K562 treated with DMSO at 1 percent for 48 hours (cell line): ENCODE measurements around the gene TULP1. TPM values are rescaled to one million over a fixed set of nuclear protein-coding genes. Genes with fewer than 3 reads are reported as not detected.

Source experiments
- total RNA-seq: library from RNA; unstranded; fragments of 300-600 nt; gene quantifications from 2 replicates; pipeline ENCODE4 v1.2.3, GENCODE V29; 2022; ENCODE audit warnings: low replicate concordance; ENCODE audit errors: extremely low read depth

Gene TULP1
- total RNA-seq: not detected in 2 replicates

DNA sequence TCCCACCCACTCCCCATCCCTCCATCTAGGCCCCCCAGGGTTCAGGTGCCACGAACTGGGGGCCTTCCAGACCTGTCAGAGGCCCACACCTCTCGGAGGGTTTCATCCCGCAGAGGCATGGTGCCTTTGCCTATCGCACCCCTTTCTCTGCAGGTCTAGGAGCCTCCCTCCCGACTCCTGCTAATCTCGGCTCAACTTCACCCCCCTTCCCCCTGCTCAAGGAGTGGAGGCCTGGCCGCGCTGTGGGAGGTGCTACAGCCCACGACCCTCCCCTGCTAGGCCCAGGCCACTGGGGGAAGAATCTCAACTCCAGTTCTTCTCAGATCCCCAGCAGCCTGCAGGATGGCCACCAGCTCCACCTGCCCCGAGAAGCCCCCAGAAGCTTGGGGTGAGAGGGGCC, at the start of gene TULP1:
TSS of gene TULP1 (minus strand) at position 157 of the 400 bp plus-strand sequence. CDS start at position 119, 38 bp downstream.

DNA sequence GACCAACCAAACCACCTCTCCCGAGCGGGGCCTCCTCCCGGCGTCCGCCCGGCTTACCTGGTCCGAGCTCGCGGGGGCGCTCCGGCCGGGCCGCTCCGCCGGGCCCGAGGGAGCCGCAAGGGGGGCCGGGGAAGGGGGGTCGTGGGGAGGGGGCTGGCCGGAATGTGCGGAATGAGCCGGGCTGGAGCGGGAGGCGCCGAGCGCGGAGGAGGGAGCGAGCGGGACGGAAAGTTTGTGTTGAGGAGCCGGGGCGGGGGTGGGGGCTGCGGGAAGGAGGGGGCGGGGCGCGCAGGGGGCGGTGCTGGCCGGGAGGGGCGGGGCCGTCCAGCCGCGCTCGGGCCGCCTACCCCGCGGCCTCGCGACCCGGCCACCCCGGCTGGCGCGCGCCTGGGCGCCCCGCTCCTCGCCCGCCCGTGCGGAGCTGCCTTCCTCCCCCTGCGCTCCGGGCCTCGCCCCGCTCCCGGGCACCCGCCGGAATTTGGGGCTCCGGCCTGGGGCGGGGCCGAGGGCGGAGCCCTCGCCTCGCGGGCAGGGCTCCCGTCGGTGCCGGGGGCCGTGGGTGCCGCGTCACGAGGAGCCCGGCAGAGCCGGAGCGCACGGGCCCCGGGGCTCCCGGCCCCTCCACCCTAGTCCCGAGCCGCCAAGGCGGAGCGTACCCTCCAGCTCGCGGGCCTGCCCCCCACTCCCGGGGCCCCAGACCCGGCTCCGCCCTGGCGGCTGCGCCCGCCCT, 15.7 kb downstream of the TULP1 start, which contains the start of gene TEAD3:
TSS of gene TEAD3 (minus strand) at position 239 of the 730 bp plus-strand sequence.

DNA sequence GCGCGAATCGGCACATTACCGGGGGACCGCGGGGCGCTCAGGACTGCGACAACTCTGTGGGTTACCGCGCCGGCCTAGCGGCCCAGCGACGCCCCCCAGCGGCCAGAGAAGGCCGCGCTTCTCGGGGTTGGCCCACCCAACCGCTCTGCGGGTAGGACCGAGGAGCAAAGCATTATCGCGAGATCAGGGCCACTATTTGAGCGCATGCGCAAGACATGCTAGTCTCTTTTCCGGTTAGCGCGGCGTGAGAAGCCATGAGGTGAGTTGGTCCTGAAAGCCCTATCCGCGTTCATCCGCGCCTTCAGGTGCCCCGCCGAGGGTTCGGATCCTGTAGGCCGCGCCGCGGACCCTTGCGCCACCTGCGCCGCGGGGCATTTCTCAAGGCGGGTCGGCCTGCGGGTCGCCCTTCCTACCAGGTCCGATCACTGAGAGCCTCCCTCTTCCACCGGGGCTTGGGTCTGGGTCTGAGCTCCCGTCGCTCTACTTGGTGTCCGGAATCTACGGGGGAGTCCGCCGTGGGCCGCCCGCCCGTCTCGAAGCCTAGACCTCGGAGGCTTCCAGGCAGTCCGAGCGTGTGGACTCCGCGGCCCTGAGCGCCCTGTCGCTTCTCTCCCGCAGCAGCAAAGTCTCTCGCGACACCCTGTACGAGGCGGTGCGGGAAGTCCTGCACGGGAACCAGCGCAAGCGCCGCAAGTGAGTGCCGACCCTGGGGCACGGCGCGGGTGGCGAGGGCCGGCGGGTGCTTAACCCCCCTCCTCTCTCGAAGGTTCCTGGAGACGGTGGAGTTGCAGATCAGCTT, 44.3 kb downstream of the TULP1 start, which contains the start of gene RPL10A:
TSS of gene RPL10A (plus strand) at position 221 of the 799 bp plus-strand sequence. CDS start at position 255, 34 bp downstream.

DNA sequence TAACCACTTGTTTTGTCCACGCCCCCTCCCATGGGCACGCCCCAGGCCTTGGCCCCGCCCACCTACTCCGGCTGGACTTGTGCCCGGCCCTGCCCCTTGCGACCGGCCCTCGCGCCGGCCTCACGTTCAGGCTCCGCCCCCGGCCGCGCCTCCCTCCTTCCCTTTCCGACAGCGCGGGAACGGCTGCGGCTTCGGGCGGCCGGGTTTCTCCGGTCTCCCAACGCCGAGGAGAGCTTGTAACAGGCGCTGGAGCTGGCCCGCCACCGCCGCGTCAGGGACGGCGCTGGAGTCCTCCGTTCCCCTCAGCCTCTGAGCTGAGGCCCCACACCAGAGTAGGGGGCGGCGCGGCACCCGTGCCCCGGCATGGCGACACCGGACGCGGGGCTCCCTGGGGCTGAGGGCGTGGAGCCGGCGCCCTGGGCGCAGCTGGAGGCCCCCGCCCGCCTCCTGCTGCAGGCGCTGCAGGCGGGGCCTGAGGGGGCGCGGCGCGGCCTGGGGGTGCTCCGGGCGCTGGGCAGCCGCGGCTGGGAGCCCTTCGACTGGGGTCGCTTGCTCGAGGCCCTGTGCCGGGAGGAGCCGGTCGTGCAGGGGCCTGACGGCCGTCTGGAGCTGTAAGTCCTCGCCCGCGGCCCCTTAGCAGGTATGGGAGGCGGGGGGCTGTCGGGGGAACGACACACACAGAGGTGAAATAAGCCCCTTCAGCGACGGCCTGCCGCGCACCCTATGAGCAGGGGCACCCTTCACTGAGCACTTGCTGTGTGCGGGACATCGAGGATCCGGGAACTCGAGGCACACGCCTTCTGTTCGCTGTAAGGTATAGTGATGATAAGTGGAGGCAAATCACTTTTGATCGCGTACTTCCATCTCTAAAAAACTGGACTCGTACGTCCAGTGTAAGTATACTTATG, 60.3 kb downstream of the TULP1 start, which contains the start of gene FANCE:
TSS of gene FANCE (plus strand) at position 156 of the 908 bp plus-strand sequence. CDS start at position 364, 208 bp downstream.

Other genes with a start within 250 kb of the TULP1 start
- gene DEF6, start 215.1 kb downstream of the TULP1 start, total RNA-seq: not detected in 2 replicates
- not detected in 2 replicates for gene PPARD, start 170.3 kb downstream of the TULP1 start, total RNA-seq
- not detected in 2 replicates for gene FANCE, start 60.6 kb downstream of the TULP1 start, total RNA-seq
- gene RPL10A, start 44.5 kb downstream of the TULP1 start, total RNA-seq: 2,732 TPM in 1 of 2 replicates, not detected in the other
- gene TEAD3, start 15.8 kb downstream of the TULP1 start, total RNA-seq: not detected in 2 replicates
- gene FKBP5, start 176.0 kb upstream of the TULP1 start, total RNA-seq: not detected in 2 replicates
- not detected in 2 replicates for gene ARMC12, start 224.1 kb upstream of the TULP1 start, total RNA-seq